ENCODE results near the gene MAZ.

Gene MAZ

GRCh38 chr16:29812754-29813643 is 6.7 kb downstream of the MAZ start:
- no peak for DNase-seq (ENCODE audit: extremely low read depth, low read depth)
- no peak for TF ChIP-seq CTCF (IDR thresholded peaks at IDR 0.05; ENCODE audit: low read depth, low read length)

GRCh38 chr16:29813644-29814562 is 7.6 kb downstream of the MAZ start:
- DNase-seq (ENCODE audit: extremely low read depth, low read depth) = no peak
- no peak for TF ChIP-seq CTCF (IDR thresholded peaks at IDR 0.05; ENCODE audit: low read depth, low read length)

GRCh38 chr16:29814592-29814991 is 8.3 kb downstream of the MAZ start:
- no peak for TF ChIP-seq CTCF (IDR thresholded peaks at IDR 0.05; ENCODE audit: low read depth, low read length)
- DNase-seq (ENCODE audit: extremely low read depth, low read depth) = no peak

GRCh38 chr16:29815032-29815721 is 8.8 kb downstream of the MAZ start:
- no peak for TF ChIP-seq CTCF (IDR thresholded peaks at IDR 0.05; ENCODE audit: low read depth, low read length)
- DNase-seq (ENCODE audit: extremely low read depth, low read depth) = no peak

- peak; percentile 99 for DNase-seq (ENCODE audit: extremely low read depth, low read depth)
- TF ChIP-seq CTCF (IDR thresholded peaks at IDR 0.05; ENCODE audit: low read depth, low read length) = peak; percentile 85
These were observed 9.7 kb downstream of the MAZ start, which contains the start of gene PAGR1 for GRCh38 chr16:29815793-29816693. PAGR1 (plus strand) TSS chr16:29816152; CDS start chr16:29816526, 374 bp downstream.

GRCh38 chr16:29816694-29817441 is 10.5 kb downstream of the MAZ start:
- DNase-seq (ENCODE audit: extremely low read depth, low read depth) = no peak
- TF ChIP-seq CTCF (IDR thresholded peaks at IDR 0.05; ENCODE audit: low read depth, low read length) = no peak

Data from AG09319 (cell line).